Measurements from ENCODE around the gene PIGK. TPM values are rescaled to one million over a fixed set of nuclear protein-coding genes. Genes with fewer than 3 reads are reported as not detected.

Gene PIGK
- total and polyA plus RNA-seq, 10 of the 15 experiments (the other 5 are each of a cell fraction or from before 2014, with no cell fraction given): 9.1 to 27.4 (median 16.9) TPM

- Histone ChIP-seq H4K20me1 (ENCODE audit: control insufficient read depth, insufficient read depth) (no peaks in the 10 kb centered on the region), H3K27ac (ENCODE audit: control insufficient read depth, insufficient read depth) (no peak overlapping the region), H2AFZ (ENCODE audit: control insufficient read depth, low read depth, low read length) (no peak overlapping the region), H3K4me1 (ENCODE audit: control insufficient read depth, insufficient read depth, low read length) (no peaks in the 10 kb centered on the region), H3K79me2 (ENCODE audit: control insufficient read depth, insufficient read depth, low read length) (no peaks in the 10 kb centered on the region), H3K4me2 (ENCODE audit: control insufficient read depth, insufficient read depth) (no peak overlapping the region), H3K27me3 (replicated peaks in 1 of 2; ENCODE audit: control insufficient read depth in 2 of 2, insufficient read depth in 2 of 2, low read length in 1 of 2) (no peaks in the 10 kb centered on the region), H3K4me3 (no peak overlapping the region), H3K9me3 (replicated peaks; ENCODE audit: control insufficient read depth, insufficient read depth, low read length) (no peaks in the 10 kb centered on the region), H3K9ac (ENCODE audit: control insufficient read depth, insufficient read depth, low read length) (no peak overlapping the region), H3K36me3 (ENCODE audit: control insufficient read depth in 2 of 2, insufficient read depth in 2 of 2, low read length in 1 of 2) (no peaks in the 10 kb centered on the region)
- 19% methylated on average over 3 of the region's 3 CpGs for WGBS (ENCODE audit: insufficient coverage, insufficient replicate concordance, low lambda C conversion rate, missing lambda C conversion rate)
- FAIRE-seq (no peak), ATAC-seq (no peak), DNase-seq (ENCODE audit: low read depth, low spot score) (no peak)
- in situ Hi-C loops (cut with MboI): no loop called here
- ChIA-PET POLR2A (no interaction called here), SMC1A (ENCODE audit: uncharacterized antibody, unreplicated experiment) (interaction anchor here (0.8 kb wide), 1 partner anchor 412 kb away, joined by 3 read pairs; no protein-coding TSS in a partner anchor), CTCF (no interaction called here), RAD21 (ENCODE audit: unreplicated experiment) (no interaction called here)
- TF ChIP-seq SIX5 (IDR thresholded peaks at IDR 0.05; ENCODE audit: low read depth, low read length, severe bottlenecking): no peak
- intact Hi-C loops (cut with micrococcal nuclease; ENCODE audit: unreplicated experiment): no loop called here
- BruUV-seq (replicated peaks): no TSS peak
Measured at GRCh38 chr1:77227381-77227780, 8.2 kb upstream of the PIGK start.

- FAIRE-seq: no peak
- intact Hi-C loops (cut with micrococcal nuclease; ENCODE audit: unreplicated experiment) (no loop called here), in situ Hi-C loops (cut with MboI) (no loop called here)
- no peaks in the 10 kb centered on the region for H4K20me1 ChIP-seq (ENCODE audit: control insufficient read depth, insufficient read depth)
- ATAC-seq: no peak
- ChIA-PET CTCF (no interaction called here), RAD21 (ENCODE audit: unreplicated experiment) (no interaction called here), POLR2A (no interaction called here), SMC1A (ENCODE audit: uncharacterized antibody, unreplicated experiment) (no interaction called here)
- no peaks in the 10 kb centered on the region for H3K9me3 ChIP-seq (replicated peaks; ENCODE audit: control insufficient read depth, insufficient read depth, low read length)
- DNase-seq (ENCODE audit: low read depth, low spot score): no peak
- whole genome bisulfite sequencing (ENCODE audit: insufficient coverage, insufficient replicate concordance, low lambda C conversion rate, missing lambda C conversion rate): 87% methylated on average over 5 of the region's 5 CpGs
- no peak overlapping the region for H3K27ac ChIP-seq (ENCODE audit: control insufficient read depth, insufficient read depth)
- H3K36me3 ChIP-seq (ENCODE audit: control insufficient read depth in 2 of 2, insufficient read depth in 2 of 2, low read length in 1 of 2): peaks cover 0 to 3% of the 10 kb centered on the region in 2 experiments; a peak in 1 of 4 replicates
- no TSS peak for BruUV-seq (replicated peaks)
- H3K4me1 ChIP-seq (ENCODE audit: control insufficient read depth, insufficient read depth, low read length): no peaks in the 10 kb centered on the region
- H3K9ac ChIP-seq (ENCODE audit: control insufficient read depth, insufficient read depth, low read length): no peak overlapping the region
- H2AFZ ChIP-seq (ENCODE audit: control insufficient read depth, low read depth, low read length): no peak overlapping the region
- no peak overlapping the region for H3K4me3 ChIP-seq
- H3K79me2 ChIP-seq (ENCODE audit: control insufficient read depth, insufficient read depth, low read length): peaks cover 6% of the 10 kb centered on the region
- no peak overlapping the region for H3K4me2 ChIP-seq (ENCODE audit: control insufficient read depth, insufficient read depth)
- H3K27me3 ChIP-seq (replicated peaks in 1 of 2; ENCODE audit: control insufficient read depth in 2 of 2, insufficient read depth in 2 of 2, low read length in 1 of 2): no peaks in the 10 kb centered on the region
- TF ChIP-seq CUX1 (IDR thresholded peaks at IDR 0.05; ENCODE audit: insufficient replicate concordance, low read depth, low read length): no peak
- no peak for TF ChIP-seq FOXM1 (IDR thresholded peaks at IDR 0.05; ENCODE audit: low read depth, low read length)
- no peak for TF ChIP-seq ZSCAN29 (IDR thresholded peaks at IDR 0.05)
- TF ChIP-seq STAT3 (IDR thresholded peaks at IDR 0.05; ENCODE audit: low read depth, low read length): no peak
- no peak for TF ChIP-seq RCOR1 (conservative IDR thresholded peaks at IDR 0.05; ENCODE audit: low read depth, low read length)
- TF ChIP-seq SKIL (IDR thresholded peaks at IDR 0.05; ENCODE audit: low read depth, poor library complexity, severe bottlenecking): no peak
- no peak for TF ChIP-seq SMAD1 (IDR thresholded peaks at IDR 0.05; ENCODE audit: low read depth, partially characterized antibody)
Measured at GRCh38 chr1:77222496-77222895, 3.3 kb upstream of the PIGK start.

Data from GM12878 (cell line).